ENCODE data around the gene PLIN4. TPM values are rescaled to one million over a fixed set of nuclear protein-coding genes. Genes with fewer than 3 reads are reported as not detected.

Gene PLIN4
- total RNA-seq, 1 experiment from 2014 or later = 2.3 TPM

DNA sequence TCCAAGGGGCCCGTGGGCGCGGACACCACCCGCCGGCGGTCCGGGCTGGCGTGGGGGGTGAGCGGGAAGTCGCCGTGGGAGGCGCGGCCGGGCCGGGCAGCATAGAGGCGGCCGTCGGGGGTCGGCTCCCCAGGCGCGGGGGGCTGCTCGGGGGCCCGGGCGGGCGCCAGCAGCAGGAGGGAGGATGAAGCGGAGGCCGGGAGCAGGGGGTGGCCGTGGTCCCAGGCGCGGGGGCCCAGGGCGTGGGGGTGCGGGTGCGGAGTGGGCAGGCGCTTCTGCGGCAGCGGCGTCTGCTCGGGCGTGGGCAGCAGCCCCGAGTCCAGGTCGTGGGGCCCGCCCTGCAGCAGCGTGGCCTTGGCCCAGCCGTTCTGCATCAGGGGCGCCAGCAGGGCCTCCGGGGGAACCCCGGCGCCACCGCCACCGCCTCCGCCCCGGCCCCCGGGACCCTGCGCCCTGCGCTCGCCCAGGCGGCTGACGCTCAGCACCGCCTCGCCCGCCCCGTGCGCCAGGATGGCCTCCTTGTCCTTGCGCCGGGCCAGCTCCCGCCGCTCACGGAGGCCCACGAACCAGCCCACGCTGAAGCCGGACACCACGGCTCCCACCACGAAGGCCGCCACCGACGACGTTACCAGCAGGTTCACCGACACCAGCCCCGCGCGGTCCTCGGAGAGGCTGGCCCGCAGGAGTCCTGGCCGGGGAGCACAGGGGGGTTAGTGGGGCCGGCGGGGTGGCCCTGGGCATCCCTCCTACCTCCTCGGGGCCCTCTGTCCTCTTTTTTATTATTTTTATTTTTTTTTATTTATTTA lies 25.8 kb upstream of the PLIN4 start:
- Histone ChIP-seq H2AFZ (ENCODE audit: low read depth, low read length, poor library complexity, severe bottlenecking) (no peak overlapping the region), H3K4me2 (ENCODE audit: low read length) (no peak overlapping the region), H3K27ac (ENCODE audit: low read depth, low read length) (no peak overlapping the region), H3K9me3 (ENCODE audit: control insufficient read depth in 1 of 2, insufficient read depth in 1 of 2, low read depth in 1 of 2, low read length in 2 of 2) (no peaks in the 10 kb centered on the region), H3K36me3 (ENCODE audit: control insufficient read depth in 1 of 2, insufficient read depth in 2 of 2, low read length in 2 of 2) (peaks cover 3 to 6% of the 10 kb centered on the region in 2 experiments; a peak in 2 of 4 replicates), H3K79me2 (ENCODE audit: insufficient read depth, low read length) (no peaks in the 10 kb centered on the region), H3K9me2 (ENCODE audit: insufficient read depth) (no peaks in the 10 kb centered on the region), H3K4me1 (ENCODE audit: control insufficient read depth in 1 of 2, insufficient read depth in 2 of 2, low read length in 2 of 2) (peaks cover 2 to 10% of the 10 kb centered on the region in 2 experiments; a peak in 3 of 4 replicates), H3K4me3 (replicated peaks in 1 of 2; ENCODE audit: low read depth in 1 of 2, low read length in 2 of 2) (no peak overlapping the region), H4K20me1 (ENCODE audit: insufficient read depth) (no peaks in the 10 kb centered on the region), H3K27me3 (ENCODE audit: insufficient read depth, low read length) (no peaks in the 10 kb centered on the region), H3K9ac (ENCODE audit: low read length) (no peak overlapping the region)
- ChIA-PET POLR2A (no interaction called here), CTCF (interaction anchor here (0.8 kb wide), 1 partner anchor 19 kb away, joined by 3 read pairs; no protein-coding TSS in a partner anchor), RAD21 (ENCODE audit: low non-redundant PET in 1 of 2, low total read pairs in 2 of 2, uncharacterized antibody in 2 of 2, unreplicated experiment in 2 of 2) (no interaction called here)
- no peak for ATAC-seq
- no peak for DNase-seq (ENCODE audit: low read depth, low spot score)
- no TSS peak for BruUV-seq (replicated peaks)
- intact Hi-C loops (cut with micrococcal nuclease) = no loop called here
- TF ChIP-seq, protein P1, sequence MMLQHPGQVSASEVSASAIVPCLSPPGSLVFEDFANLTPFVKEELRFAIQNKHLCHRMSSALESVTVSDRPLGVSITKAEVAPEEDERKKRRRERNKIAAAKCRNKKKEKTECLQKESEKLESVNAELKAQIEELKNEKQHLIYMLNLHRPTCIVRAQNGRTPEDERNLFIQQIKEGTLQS (IDR thresholded peaks at IDR 0.05) = no peak
- TF ChIP-seq SP1 (IDR thresholded peaks at IDR 0.05; ENCODE audit: low read depth) = no peak
- TF ChIP-seq SIN3A (IDR thresholded peaks at IDR 0.05; ENCODE audit: low read depth) = no peak
- TF ChIP-seq FOSL1 (IDR thresholded peaks at IDR 0.05; ENCODE audit: low read depth) = no peak
- no peak for TF ChIP-seq EZH2 (IDR thresholded peaks at IDR 0.05)
- TF ChIP-seq RAD21 (IDR thresholded peaks at IDR 0.05; ENCODE audit: low read depth) = no peak
- TF ChIP-seq CBX3 (IDR thresholded peaks at IDR 0.05; ENCODE audit: low read depth) = no peak

DNA sequence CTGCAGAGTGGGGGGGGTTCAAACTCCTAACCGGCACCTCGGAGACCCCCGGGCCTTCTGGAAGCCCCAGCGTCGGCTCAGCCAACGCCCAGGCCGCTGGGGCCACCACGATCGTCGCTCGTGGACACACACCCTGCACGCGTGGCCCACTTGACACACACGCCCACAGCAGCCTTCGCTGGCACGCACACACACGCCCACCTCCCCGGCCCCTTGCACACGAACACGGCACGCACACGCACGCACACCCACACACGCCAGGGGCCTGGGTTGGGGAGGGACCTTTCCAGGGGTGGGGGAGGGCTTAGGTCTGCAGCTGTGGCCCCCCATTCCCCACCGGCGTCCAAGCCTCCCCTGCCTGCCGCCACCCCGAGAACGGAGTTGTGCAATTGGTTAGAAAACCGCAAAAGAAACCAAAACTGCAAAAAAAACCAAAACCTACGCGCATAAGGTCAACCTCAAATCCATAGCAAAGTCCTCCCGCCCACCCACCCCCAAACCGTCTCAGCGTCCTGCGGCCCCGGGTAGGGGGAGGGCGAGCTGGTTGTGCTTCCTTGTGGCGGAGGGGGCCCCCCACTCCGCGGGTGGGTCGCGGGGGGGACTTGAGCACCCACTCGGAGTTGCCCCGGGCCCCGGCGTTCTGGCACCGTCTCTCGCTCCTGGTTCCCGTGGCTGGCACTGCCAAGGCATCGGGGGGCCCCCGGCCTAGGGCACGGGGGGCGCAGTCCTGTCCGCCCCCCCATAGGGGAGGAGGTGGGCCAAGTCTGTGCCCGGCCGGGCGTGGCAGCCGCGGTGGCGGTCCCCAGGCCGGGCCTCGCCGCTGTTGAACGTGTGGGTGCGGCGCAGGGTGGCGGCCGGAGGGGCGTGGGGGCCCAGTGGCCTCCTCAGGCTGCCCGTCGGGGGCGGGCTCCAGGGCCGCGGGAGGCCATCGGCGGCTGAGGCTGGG lies 24.9 kb upstream of the PLIN4 start:
- H3K4me2 ChIP-seq (ENCODE audit: low read length) = no peak overlapping the region
- ChIA-PET POLR2A (no interaction called here), CTCF (no interaction called here), RAD21 (ENCODE audit: low non-redundant PET in 1 of 2, low total read pairs in 2 of 2, uncharacterized antibody in 2 of 2, unreplicated experiment in 2 of 2) (no interaction called here)
- no peaks in the 10 kb centered on the region for H4K20me1 ChIP-seq (ENCODE audit: insufficient read depth)
- no peak overlapping the region for H3K4me3 ChIP-seq (replicated peaks in 1 of 2; ENCODE audit: low read depth in 1 of 2, low read length in 2 of 2)
- intact Hi-C loops (cut with micrococcal nuclease) = no loop called here
- H3K36me3 ChIP-seq (ENCODE audit: control insufficient read depth in 1 of 2, insufficient read depth in 2 of 2, low read length in 2 of 2) = peaks cover 0 to 2% of the 10 kb centered on the region in 2 experiments; a peak in 1 of 4 replicates
- no peaks in the 10 kb centered on the region for H3K27me3 ChIP-seq (ENCODE audit: insufficient read depth, low read length)
- H3K79me2 ChIP-seq (ENCODE audit: insufficient read depth, low read length) = no peaks in the 10 kb centered on the region
- H3K9ac ChIP-seq (ENCODE audit: low read length) = no peak overlapping the region
- no peak overlapping the region for H2AFZ ChIP-seq (ENCODE audit: low read depth, low read length, poor library complexity, severe bottlenecking)
- ATAC-seq (no peak), DNase-seq (ENCODE audit: low read depth, low spot score) (no peak)
- H3K4me1 ChIP-seq (ENCODE audit: control insufficient read depth in 1 of 2, insufficient read depth in 2 of 2, low read length in 2 of 2) = peaks cover 2 to 10% of the 10 kb centered on the region in 2 experiments; a peak in 3 of 4 replicates
- no peak overlapping the region for H3K27ac ChIP-seq (ENCODE audit: low read depth, low read length)
- no peaks in the 10 kb centered on the region for H3K9me2 ChIP-seq (ENCODE audit: insufficient read depth)
- H3K9me3 ChIP-seq (ENCODE audit: control insufficient read depth in 1 of 2, insufficient read depth in 1 of 2, low read depth in 1 of 2, low read length in 2 of 2) = no peaks in the 10 kb centered on the region
- TSS peak; percentile 77 for BruUV-seq (replicated peaks)
- TF ChIP-seq, protein P2, sequence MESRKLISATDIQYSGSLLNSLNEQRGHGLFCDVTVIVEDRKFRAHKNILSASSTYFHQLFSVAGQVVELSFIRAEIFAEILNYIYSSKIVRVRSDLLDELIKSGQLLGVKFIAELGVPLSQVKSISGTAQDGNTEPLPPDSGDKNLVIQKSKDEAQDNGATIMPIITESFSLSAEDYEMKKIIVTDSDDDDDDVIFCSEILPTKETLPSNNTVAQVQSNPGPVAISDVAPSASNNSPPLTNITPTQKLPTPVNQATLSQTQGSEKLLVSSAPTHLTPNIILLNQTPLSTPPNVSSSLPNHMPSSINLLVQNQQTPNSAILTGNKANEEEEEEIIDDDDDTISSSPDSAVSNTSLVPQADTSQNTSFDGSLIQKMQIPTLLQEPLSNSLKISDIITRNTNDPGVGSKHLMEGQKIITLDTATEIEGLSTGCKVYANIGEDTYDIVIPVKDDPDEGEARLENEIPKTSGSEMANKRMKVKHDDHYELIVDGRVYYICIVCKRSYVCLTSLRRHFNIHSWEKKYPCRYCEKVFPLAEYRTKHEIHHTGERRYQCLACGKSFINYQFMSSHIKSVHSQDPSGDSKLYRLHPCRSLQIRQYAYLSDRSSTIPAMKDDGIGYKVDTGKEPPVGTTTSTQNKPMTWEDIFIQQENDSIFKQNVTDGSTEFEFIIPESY (IDR thresholded peaks at IDR 0.05; ENCODE audit: extremely low read depth, insufficient replicate concordance, low read length) = no peak
- TF ChIP-seq CEBPB (IDR thresholded peaks at IDR 0.05; ENCODE audit: low read depth) (no peak), EGR1 (IDR thresholded peaks at IDR 0.05; ENCODE audit: low read depth) (no peak), ZFX (IDR thresholded peaks at IDR 0.05) (no peak), FOSL1 (IDR thresholded peaks at IDR 0.05; ENCODE audit: low read depth) (no peak), ZNF274 (IDR thresholded peaks at IDR 0.05; ENCODE audit: low read depth, low read length) (no peak), EZH2phosphoT487 (IDR thresholded peaks at IDR 0.05; ENCODE audit: borderline replicate concordance) (no peak)
- TF ChIP-seq, protein P1 (IDR thresholded peaks at IDR 0.05) = no peak
